Panc1 (cell line): Measurements from ENCODE around the gene SLC1A3. TPM values are rescaled to one million over a fixed set of nuclear protein-coding genes. Genes with fewer than 3 reads are reported as not detected.

Experiments
- ATAC-seq: fragments of 200-7000 bp; cut with Tn5 transposase; 2 replicates; pipeline ENCODE4 v1.9.1; 2020; ENCODE audit warnings: mild to moderate bottlenecking, moderate library complexity
- BruUV-seq: library from RNA; stranded (reverse); fragments of 400-500 nt; replicated peaks from 2 replicates; lab custom pipeline; 2021; lab: Mats Ljungman, UMichigan
- CTCF ChIA-PET: fragments of 300-600 bp; sonication (Branson Sonifier 250); formaldehyde crosslinking; loops from one replicate; lab custom pipeline; 2022; ENCODE audit warnings: antibody characterized with exemption; lab: Charles Lee
- POLR2A ChIA-PET: fragments of 300-600 bp; sonication (Branson Sonifier 250); formaldehyde crosslinking; loops from one replicate; lab custom pipeline; 2022; ENCODE audit warnings: antibody characterized with exemption; lab: Charles Lee
- DNase-seq: peaks from one replicate; pipeline ENCODE4 v3.0.0-alpha.2; 2010; ENCODE audit warnings: low read depth, low spot score
- H3K27ac ChIP-seq: 2 replicates; pipeline ENCODE4 v1.5.1; 2011; ENCODE audit warnings: mild to moderate bottlenecking, low read length, inconsistent platforms
- H3K27me3 ChIP-seq: fragments of 200-500 bp; sonication (Bioruptor generic); 2 replicates; pipeline ENCODE4 v1.6.0; 2014; ENCODE audit warnings: low read length, inconsistent platforms; ENCODE audit not compliant: control insufficient read depth, insufficient read depth
- H3K36me3 ChIP-seq: fragments of 200-500 bp; sonication (Bioruptor generic); 2 replicates; pipeline ENCODE4 v1.5.1; 2014; ENCODE audit warnings: inconsistent platforms, mild to moderate bottlenecking, low read length, moderate library complexity; ENCODE audit not compliant: control insufficient read depth, insufficient read depth
- H3K4me1 ChIP-seq: 2 replicates; pipeline ENCODE4 v1.5.1; 2011; ENCODE audit warnings: inconsistent platforms, mild to moderate bottlenecking, low read length, moderate library complexity; ENCODE audit not compliant: control insufficient read depth, insufficient read depth
- H3K4me3 ChIP-seq, 2 experiments: 2 replicates each; pipeline ENCODE4 v1.5.1; 2011 to 2012; ENCODE audit warnings: low read depth in 2 of 2, low read length in 2 of 2, mild to moderate bottlenecking in 2 of 2, inconsistent platforms in 1 of 2, moderate library complexity in 1 of 2
- H3K9me3 ChIP-seq: fragments of 200-500 bp; sonication (Bioruptor generic); 2 replicates; pipeline ENCODE4 v1.5.1; 2014; ENCODE audit warnings: low read depth, mild to moderate bottlenecking, inconsistent platforms, low read length, moderate library complexity; ENCODE audit not compliant: control insufficient read depth, insufficient read depth
- POLR2AphosphoS5 ChIP-seq: IDR thresholded peaks from 2 replicates; pipeline ENCODE4 v1.6.1; 2012; ENCODE audit warnings: mild to moderate bottlenecking, low read depth, low read length, moderate library complexity
- SIN3A ChIP-seq: IDR thresholded peaks from 2 replicates; pipeline ENCODE4 v1.6.1; 2012; ENCODE audit warnings: low read depth, mild to moderate bottlenecking, low read length, moderate library complexity, borderline replicate concordance; ENCODE audit not compliant: insufficient read depth
- TCF7L2 ChIP-seq: IDR thresholded peaks from 2 replicates; pipeline ENCODE4 v1.6.1; 2011; ENCODE audit warnings: mild to moderate bottlenecking, low read depth, low read length, inconsistent platforms
- in situ Hi-C: cut with HindIII; loops from 2 replicates; pipeline ENCODE4 v1.10.0; 2016; ENCODE audit warnings: low sequenced_read_pairs, low pct_unique_long_range_greater_than_20kb
- intact Hi-C: fragments of 100-400 bp; cut with micrococcal nuclease; formaldehyde crosslinking; loops from one replicate; pipeline ENCODE4 v1.10.0; 2022; ENCODE audit not compliant: unreplicated experiment
- total RNA-seq: library from RNA; stranded (reverse); gene quantifications from one replicate; pipeline ENCODE4 v1.2.1, GENCODE V29; 2021; ENCODE audit not compliant: unreplicated experiment
- TF ChIP-seq, protein P1 (sequence below), 2 experiments: IDR thresholded peaks; 2 replicates each; pipeline ENCODE4 v1.6.1; 2011 to 2012; ENCODE audit warnings: low read depth in 2 of 2, control low read depth in 1 of 2, low read length in 1 of 2, mild to moderate bottlenecking in 1 of 2, moderate library complexity in 1 of 2; ENCODE audit not compliant: insufficient read depth in 1 of 2
- TF ChIP-seq, protein P2 (sequence below): fragments of 450-650 bp; IDR thresholded peaks from 2 replicates; pipeline ENCODE4 v1.5.1; 2017; ENCODE audit warnings: mild to moderate bottlenecking

SLC1A3 gene
- total RNA-seq, 1 experiment from 2014 or later, result 0.13 TPM

DNA sequence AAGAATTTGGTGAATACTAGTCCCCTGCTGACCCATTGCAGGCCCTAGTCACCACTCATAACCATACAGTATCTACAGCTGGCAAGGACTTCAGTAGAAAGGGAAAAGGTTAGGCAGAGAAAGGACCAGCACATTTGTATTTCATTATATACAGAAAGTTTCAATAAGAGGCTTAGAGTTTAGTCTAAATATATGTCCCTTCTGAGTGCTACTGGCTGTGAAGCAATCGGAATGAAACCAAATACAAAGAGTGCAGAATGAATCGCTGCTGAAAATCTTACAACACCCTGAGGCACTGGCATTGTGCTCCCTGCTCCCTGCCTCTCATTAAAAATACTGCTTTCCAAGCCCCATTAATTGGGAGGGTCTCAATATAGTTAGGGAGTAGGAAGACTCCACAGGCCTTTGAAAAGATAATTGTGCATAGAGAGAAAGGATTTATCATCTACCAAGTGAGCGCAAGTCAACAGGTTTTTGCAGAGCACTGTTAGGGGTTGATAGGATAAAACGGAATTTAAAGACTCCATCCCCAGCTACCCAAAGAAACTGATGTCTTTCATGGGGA, 110.8 kb downstream of the SLC1A3 start:
- intact Hi-C loops, result no loop called here
- ChIA-PET CTCF (no interaction called here), POLR2A (no interaction called here)
- ATAC-seq (no peak), DNase-seq (no peak)
- no TSS peak for BruUV-seq
- no peaks in the 10 kb centered on the region for H3K9me3 ChIP-seq
- in situ Hi-C loops, result no loop called here
- H3K27ac ChIP-seq, result no peak overlapping the region
- H3K36me3 ChIP-seq, result no peaks in the 10 kb centered on the region
- H3K4me1 ChIP-seq, result no peaks in the 10 kb centered on the region
- no peak overlapping the region for H3K4me3 ChIP-seq
- peaks cover 4% of the 10 kb centered on the region for H3K27me3 ChIP-seq
- TF ChIP-seq SIN3A (no peak), TCF7L2 (no peak), POLR2AphosphoS5 (no peak)
- TF ChIP-seq, protein P1, sequence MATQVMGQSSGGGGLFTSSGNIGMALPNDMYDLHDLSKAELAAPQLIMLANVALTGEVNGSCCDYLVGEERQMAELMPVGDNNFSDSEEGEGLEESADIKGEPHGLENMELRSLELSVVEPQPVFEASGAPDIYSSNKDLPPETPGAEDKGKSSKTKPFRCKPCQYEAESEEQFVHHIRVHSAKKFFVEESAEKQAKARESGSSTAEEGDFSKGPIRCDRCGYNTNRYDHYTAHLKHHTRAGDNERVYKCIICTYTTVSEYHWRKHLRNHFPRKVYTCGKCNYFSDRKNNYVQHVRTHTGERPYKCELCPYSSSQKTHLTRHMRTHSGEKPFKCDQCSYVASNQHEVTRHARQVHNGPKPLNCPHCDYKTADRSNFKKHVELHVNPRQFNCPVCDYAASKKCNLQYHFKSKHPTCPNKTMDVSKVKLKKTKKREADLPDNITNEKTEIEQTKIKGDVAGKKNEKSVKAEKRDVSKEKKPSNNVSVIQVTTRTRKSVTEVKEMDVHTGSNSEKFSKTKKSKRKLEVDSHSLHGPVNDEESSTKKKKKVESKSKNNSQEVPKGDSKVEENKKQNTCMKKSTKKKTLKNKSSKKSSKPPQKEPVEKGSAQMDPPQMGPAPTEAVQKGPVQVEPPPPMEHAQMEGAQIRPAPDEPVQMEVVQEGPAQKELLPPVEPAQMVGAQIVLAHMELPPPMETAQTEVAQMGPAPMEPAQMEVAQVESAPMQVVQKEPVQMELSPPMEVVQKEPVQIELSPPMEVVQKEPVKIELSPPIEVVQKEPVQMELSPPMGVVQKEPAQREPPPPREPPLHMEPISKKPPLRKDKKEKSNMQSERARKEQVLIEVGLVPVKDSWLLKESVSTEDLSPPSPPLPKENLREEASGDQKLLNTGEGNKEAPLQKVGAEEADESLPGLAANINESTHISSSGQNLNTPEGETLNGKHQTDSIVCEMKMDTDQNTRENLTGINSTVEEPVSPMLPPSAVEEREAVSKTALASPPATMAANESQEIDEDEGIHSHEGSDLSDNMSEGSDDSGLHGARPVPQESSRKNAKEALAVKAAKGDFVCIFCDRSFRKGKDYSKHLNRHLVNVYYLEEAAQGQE (IDR thresholded peaks at IDR 0.05; ENCODE audit: insufficient read depth in 1 of 2, low read depth in 2 of 2, low read length in 1 of 2), result no peak
- TF ChIP-seq, protein P2, sequence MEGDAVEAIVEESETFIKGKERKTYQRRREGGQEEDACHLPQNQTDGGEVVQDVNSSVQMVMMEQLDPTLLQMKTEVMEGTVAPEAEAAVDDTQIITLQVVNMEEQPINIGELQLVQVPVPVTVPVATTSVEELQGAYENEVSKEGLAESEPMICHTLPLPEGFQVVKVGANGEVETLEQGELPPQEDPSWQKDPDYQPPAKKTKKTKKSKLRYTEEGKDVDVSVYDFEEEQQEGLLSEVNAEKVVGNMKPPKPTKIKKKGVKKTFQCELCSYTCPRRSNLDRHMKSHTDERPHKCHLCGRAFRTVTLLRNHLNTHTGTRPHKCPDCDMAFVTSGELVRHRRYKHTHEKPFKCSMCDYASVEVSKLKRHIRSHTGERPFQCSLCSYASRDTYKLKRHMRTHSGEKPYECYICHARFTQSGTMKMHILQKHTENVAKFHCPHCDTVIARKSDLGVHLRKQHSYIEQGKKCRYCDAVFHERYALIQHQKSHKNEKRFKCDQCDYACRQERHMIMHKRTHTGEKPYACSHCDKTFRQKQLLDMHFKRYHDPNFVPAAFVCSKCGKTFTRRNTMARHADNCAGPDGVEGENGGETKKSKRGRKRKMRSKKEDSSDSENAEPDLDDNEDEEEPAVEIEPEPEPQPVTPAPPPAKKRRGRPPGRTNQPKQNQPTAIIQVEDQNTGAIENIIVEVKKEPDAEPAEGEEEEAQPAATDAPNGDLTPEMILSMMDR, result no peak

DNA sequence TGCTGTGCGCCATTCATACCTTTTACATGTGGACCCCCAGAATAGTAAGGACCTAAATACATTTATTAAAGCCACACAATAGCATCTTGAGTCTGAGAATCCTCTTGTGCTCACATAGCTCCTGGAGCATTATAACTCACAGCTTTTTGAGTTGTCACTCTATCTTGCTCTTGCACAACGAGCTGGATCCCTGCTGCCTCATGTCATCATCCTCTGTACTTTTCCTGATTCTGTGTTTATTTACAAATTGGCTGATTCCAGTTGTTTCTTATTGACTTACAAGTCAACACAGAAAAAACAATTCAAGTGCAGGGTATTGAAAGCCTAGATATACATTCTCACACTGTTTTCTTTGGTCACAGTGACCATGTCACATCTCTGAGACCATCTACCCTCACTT, 112.9 kb downstream of the SLC1A3 start:
- BruUV-seq, result no TSS peak
- POLR2A ChIA-PET, result no interaction called here
- in situ Hi-C loops (no loop called here), intact Hi-C loops (no loop called here)
- no peaks in the 10 kb centered on the region for H3K4me1 ChIP-seq
- TF ChIP-seq, protein P2, result no peak
- TF ChIP-seq, protein P1 (IDR thresholded peaks at IDR 0.05; ENCODE audit: insufficient read depth in 1 of 2, low read depth in 2 of 2, low read length in 1 of 2), result no peak
- TF ChIP-seq SIN3A (no peak), TCF7L2 (no peak), POLR2AphosphoS5 (no peak)
- no peaks in the 10 kb centered on the region for H3K9me3 ChIP-seq
- CTCF ChIA-PET, result no interaction called here
- ATAC-seq (no peak), DNase-seq (no peak)
- no peak overlapping the region for H3K27ac ChIP-seq
- H3K36me3 ChIP-seq, result no peaks in the 10 kb centered on the region
- H3K4me3 ChIP-seq, result no peak overlapping the region
- peaks cover 4% of the 10 kb centered on the region for H3K27me3 ChIP-seq
